ENCODE data around the gene CORO7.

Gene CORO7

DNA sequence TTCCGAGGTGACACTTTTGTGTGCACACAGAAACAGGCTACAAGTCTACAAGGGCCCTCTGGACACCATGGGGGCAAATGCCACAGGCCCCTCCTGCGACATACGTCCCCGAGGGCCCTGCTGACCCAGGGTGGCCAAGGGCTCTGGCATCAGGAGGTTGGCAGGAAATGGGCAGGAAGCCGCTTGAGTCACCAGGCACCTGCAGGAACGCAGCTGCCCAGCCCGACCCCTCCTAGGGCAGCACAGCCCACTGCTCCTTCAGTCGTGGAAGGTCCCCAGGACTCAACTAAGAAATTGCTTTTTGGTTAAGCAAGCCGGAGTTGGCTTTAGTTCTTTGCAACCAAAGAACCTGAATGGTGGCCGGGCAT is 8.1 kb downstream of the CORO7 start:
- TF ChIP-seq, protein P1, sequence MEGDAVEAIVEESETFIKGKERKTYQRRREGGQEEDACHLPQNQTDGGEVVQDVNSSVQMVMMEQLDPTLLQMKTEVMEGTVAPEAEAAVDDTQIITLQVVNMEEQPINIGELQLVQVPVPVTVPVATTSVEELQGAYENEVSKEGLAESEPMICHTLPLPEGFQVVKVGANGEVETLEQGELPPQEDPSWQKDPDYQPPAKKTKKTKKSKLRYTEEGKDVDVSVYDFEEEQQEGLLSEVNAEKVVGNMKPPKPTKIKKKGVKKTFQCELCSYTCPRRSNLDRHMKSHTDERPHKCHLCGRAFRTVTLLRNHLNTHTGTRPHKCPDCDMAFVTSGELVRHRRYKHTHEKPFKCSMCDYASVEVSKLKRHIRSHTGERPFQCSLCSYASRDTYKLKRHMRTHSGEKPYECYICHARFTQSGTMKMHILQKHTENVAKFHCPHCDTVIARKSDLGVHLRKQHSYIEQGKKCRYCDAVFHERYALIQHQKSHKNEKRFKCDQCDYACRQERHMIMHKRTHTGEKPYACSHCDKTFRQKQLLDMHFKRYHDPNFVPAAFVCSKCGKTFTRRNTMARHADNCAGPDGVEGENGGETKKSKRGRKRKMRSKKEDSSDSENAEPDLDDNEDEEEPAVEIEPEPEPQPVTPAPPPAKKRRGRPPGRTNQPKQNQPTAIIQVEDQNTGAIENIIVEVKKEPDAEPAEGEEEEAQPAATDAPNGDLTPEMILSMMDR (IDR thresholded peaks at IDR 0.05; ENCODE audit: insufficient read depth, low read length, poor library complexity, severe bottlenecking), result no peak
- no peak for DNase-seq (ENCODE audit: extremely low read depth, insufficient read length)
- Histone ChIP-seq H3K27me3 (replicated peaks; ENCODE audit: control insufficient read depth, insufficient read depth, low read length) (no peaks in the 10 kb centered on the region), H3K36me3 (ENCODE audit: control insufficient read depth, insufficient read depth, low read length) (peaks cover 54% of the 10 kb centered on the region), H3K4me3 (replicated peaks; ENCODE audit: low read depth, low read length) (no peak overlapping the region)

DNA sequence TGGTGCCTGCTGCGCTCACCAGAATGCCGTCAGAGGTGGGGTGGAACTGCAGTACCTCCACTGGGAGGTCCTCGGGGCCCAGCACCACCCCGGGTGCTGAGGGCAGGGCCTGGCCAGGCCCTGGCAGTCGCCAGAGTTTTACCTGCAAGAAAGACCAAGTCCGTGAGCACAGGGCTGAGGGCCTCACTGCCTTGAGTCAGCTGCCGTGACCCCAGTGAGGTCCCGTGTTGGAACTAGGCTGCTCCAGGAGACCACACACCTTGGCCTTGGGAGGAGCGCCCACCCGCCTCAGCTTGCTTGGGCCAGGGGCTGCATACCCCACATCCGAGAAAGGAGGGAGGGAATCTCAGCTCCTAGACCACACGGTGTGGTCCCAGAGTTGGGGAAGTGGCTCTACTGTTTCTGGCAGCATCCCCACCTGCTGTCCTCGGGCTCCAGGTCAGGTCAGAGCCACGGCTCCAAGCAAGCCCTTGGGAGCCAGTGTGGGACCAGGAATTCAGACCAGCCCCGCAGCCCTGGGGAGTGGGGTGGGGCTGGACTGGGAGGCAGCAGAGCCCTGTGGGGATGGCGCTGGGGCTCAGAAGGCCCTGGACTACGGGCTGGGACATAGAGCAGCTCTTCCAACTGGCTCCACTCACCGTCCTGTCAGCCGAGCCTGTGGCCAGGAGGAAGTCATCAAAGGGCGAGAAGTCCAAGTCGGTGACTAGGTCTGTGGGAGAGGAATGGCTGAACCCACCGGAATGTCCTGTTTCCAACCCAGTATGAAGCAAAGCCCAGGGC is 8.7 kb downstream of the CORO7 start:
- DNase-seq (ENCODE audit: extremely low read depth, insufficient read length), result no peak
- no peak overlapping the region for H3K4me3 ChIP-seq (replicated peaks; ENCODE audit: low read depth, low read length)
- TF ChIP-seq, protein P1 (IDR thresholded peaks at IDR 0.05; ENCODE audit: insufficient read depth, low read length, poor library complexity, severe bottlenecking), result no peak
- H3K27me3 ChIP-seq (replicated peaks; ENCODE audit: control insufficient read depth, insufficient read depth, low read length), result no peaks in the 10 kb centered on the region
- peaks cover 55% of the 10 kb centered on the region for H3K36me3 ChIP-seq (ENCODE audit: control insufficient read depth, insufficient read depth, low read length)

DNA sequence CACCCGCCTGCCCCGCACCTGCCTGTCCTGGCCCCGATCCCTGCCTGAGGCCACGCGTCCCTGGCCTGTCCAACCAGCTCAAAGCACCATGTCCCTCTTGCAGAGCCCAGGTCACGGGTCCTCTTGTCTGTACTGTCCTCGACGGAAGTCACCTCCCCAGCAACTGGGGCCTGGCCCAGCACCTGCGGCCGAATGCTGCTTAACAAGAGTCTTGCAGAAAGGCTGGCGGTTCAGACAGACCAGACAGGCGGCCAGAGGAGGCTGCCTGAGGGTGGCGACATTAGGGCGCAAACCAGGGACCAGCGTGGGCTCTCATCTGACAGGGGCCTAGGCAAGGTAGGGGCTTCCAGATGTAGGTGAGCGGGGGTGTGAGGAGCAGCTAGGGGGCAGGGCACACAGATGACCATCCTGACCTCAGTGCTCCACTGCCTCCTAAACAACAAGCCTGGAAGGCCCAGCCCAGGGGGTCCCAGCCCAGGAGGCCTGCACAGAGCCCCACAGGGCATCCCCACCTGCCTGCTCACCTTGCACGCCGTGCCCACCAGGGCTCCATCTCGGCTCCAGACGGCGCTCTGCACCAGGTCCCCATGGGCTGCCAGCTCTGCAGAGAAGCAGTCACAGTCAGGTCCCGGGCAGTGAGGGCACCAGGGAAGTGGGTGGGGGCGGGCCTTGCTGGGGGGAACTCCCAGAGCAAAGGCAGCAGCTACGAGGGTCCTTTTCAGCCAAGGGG is 11.3 kb downstream of the CORO7 start:
- DNase-seq (ENCODE audit: extremely low read depth, insufficient read length), result no peak
- no peaks in the 10 kb centered on the region for H3K27me3 ChIP-seq (replicated peaks; ENCODE audit: control insufficient read depth, insufficient read depth, low read length)
- no peak overlapping the region for H3K4me3 ChIP-seq (replicated peaks; ENCODE audit: low read depth, low read length)
- TF ChIP-seq, protein P1 (IDR thresholded peaks at IDR 0.05; ENCODE audit: insufficient read depth, low read length, poor library complexity, severe bottlenecking), result no peak
- H3K36me3 ChIP-seq (ENCODE audit: control insufficient read depth, insufficient read depth, low read length), result peaks cover 50% of the 10 kb centered on the region

DNA sequence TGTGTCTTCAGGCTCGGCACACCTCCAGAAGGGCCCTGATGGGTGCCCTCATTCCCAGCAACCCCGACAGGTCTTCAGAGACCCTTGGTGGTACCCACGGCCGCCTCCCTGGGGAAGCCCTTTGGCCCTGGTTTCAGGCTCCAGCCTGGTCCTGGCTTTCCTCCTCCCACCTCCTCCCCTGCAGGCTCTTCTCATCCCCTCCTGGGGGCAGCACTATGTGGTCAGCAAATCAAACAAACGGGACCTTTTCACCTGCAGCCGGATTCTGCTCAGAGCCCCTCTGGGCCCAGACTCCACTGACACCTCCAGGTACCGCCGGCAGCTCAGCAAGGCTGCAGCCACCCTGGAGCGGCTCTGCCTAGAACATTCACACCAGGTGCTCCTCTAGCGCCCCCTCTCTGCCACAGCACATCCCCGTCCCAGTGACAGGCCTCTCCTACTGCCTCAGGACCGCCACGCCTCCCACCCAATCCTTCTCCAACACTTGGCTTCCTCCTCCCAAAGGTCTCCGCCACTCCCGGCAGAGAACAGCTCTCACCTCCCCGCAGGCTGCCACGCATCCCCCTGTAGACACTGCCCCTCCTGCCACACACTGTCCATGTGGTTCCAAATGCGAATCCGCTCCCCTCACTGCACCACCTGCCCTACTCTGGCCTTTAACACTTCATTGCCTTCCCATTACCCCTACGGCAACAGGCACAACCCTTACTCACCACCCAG is 12.0 kb downstream of the CORO7 start:
- Histone ChIP-seq H3K4me3 (replicated peaks; ENCODE audit: low read depth, low read length) (no peak overlapping the region), H3K36me3 (ENCODE audit: control insufficient read depth, insufficient read depth, low read length) (peaks cover 45% of the 10 kb centered on the region), H3K27me3 (replicated peaks; ENCODE audit: control insufficient read depth, insufficient read depth, low read length) (no peaks in the 10 kb centered on the region)
- DNase-seq (ENCODE audit: extremely low read depth, insufficient read length), result no peak
- TF ChIP-seq, protein P1 (IDR thresholded peaks at IDR 0.05; ENCODE audit: insufficient read depth, low read length, poor library complexity, severe bottlenecking), result peak; percentile 68

DNA sequence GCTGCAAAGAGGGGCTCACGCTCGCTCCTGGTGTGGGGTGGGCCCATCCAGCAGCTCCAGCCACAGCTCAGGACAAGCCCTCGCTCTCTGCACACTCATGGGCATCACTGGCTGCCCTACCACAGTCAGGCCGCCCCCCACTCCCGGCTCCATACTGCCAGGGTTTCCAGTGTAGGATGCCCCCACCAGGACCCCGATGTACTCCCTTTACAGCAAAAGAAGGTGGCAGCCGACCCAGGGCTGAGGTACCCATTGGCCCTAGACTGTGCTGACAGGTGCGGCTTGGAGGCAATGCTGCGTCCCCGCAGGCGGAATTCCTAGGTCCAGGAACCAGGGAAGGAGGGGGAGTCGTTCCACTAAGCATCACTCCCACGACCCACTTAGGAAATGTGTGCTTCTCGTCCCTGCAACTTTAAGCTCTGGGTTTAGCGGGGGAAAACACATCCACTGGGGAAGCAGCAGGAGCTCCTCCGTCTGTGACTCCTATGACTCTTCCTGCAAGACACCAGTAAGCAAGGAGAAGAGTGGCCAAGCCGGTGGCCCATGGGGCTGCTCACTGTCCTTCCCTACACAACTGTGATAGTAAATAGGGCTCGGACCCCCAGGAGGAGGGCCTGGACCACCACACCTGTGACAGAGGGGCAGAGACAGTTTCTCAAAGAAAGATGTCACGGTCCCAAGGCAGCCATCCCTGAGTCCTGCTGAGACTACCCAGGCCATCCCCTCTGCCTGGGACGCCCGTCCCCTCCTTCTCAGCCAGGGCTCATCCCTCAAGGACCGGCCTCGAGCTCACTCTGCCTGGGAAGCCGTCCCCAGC is 13.1 kb downstream of the CORO7 start:
- peaks cover 37% of the 10 kb centered on the region for H3K36me3 ChIP-seq (ENCODE audit: control insufficient read depth, insufficient read depth, low read length)
- no peaks in the 10 kb centered on the region for H3K27me3 ChIP-seq (replicated peaks; ENCODE audit: control insufficient read depth, insufficient read depth, low read length)
- DNase-seq (ENCODE audit: extremely low read depth, insufficient read length), result no peak
- H3K4me3 ChIP-seq (replicated peaks; ENCODE audit: low read depth, low read length), result no peak overlapping the region
- TF ChIP-seq, protein P1 (IDR thresholded peaks at IDR 0.05; ENCODE audit: insufficient read depth, low read length, poor library complexity, severe bottlenecking), result no peak

All from GM06990 (cell line).